IMR-90 (cell line): ENCODE results near the gene SLC35F3. TPM values are rescaled to one million over a fixed set of nuclear protein-coding genes. Genes with fewer than 3 reads are reported as not detected.

Experiments used
- ATAC-seq: fragments of 200-7000 bp; cut with Tn5 transposase; 2 replicates; pipeline ENCODE4 v1.9.1; 2020; ENCODE audit warnings: low read depth, mild to moderate bottlenecking, moderate library complexity
- BruUV-seq: library from RNA; stranded (reverse); fragments of 400-500 nt; replicated peaks from 2 replicates; lab custom pipeline; 2021; lab: Mats Ljungman, UMichigan
- CTCF ChIA-PET: fragments of 300-600 bp; formaldehyde crosslinking; extraction: SDS; loops from one replicate; lab custom pipeline; 2021; ENCODE audit warnings: antibody characterized with exemption; lab: Yijun Ruan, JAX
- POLR2A ChIA-PET: fragments of 300-600 bp; sonication (Branson Sonifier 250); formaldehyde crosslinking; loops from one replicate; lab custom pipeline; 2022; ENCODE audit warnings: antibody characterized with exemption; ENCODE audit not compliant: unreplicated experiment; lab: Charles Lee
- DNase-seq: peaks from one replicate; pipeline ENCODE4 v3.0.0; 2013
- H2AFZ ChIP-seq: replicated peaks from 2 replicates; pipeline ENCODE3; 2013; ENCODE audit warnings: low read length, mild to moderate bottlenecking; ENCODE audit not compliant: poor library complexity
- H2AK5ac ChIP-seq: 2 replicates; pipeline ENCODE4 v1.6.1; 2013; ENCODE audit warnings: low read depth, low read length, inconsistent platforms
- H2AK9ac ChIP-seq: replicated peaks from 2 replicates; pipeline ENCODE3; 2013; ENCODE audit warnings: mild to moderate bottlenecking, low read depth, low read length, moderate library complexity; ENCODE audit not compliant: poor library complexity
- H2BK120ac ChIP-seq: 2 replicates; pipeline ENCODE4 v1.6.1; 2013; ENCODE audit warnings: low read depth, low read length, inconsistent platforms
- H2BK15ac ChIP-seq: 3 replicates; pipeline ENCODE4 v1.6.1; 2013; ENCODE audit warnings: low read depth, low read length, inconsistent platforms
- H2BK20ac ChIP-seq: 2 replicates; pipeline ENCODE4 v1.6.1; 2013; ENCODE audit warnings: low read depth, mild to moderate bottlenecking, inconsistent platforms, low read length, moderate library complexity
- H2BK5ac ChIP-seq: 2 replicates; pipeline ENCODE4 v1.6.1; 2013; ENCODE audit warnings: mild to moderate bottlenecking, low read depth, low read length, inconsistent platforms; ENCODE audit not compliant: poor library complexity, severe bottlenecking
- H3K14ac ChIP-seq: replicated peaks from 2 replicates; pipeline ENCODE4 v1.6.1; 2013; ENCODE audit warnings: low read depth, low read length, inconsistent platforms
- H3K18ac ChIP-seq: 2 replicates; pipeline ENCODE4 v1.6.1; 2013; ENCODE audit warnings: low read depth, low read length, control low read depth
- H3K23ac ChIP-seq: 2 replicates; pipeline ENCODE4 v1.6.1; 2013; ENCODE audit warnings: low read depth, low read length, inconsistent platforms
- H3K27ac ChIP-seq: 2 replicates; pipeline ENCODE4 v1.5.1; 2013; ENCODE audit warnings: mild to moderate bottlenecking, control low read depth, low read length; ENCODE audit not compliant: insufficient read depth
- H3K27me3 ChIP-seq: 2 replicates; pipeline ENCODE4 v1.6.1; 2013; ENCODE audit warnings: low read length; ENCODE audit not compliant: control insufficient read depth, insufficient read depth
- H3K36me3 ChIP-seq: 2 replicates; pipeline ENCODE4 v1.6.1; 2013; ENCODE audit warnings: low read length, mixed read lengths; ENCODE audit not compliant: control insufficient read depth, insufficient read depth
- H3K4ac ChIP-seq: 2 replicates; pipeline ENCODE4 v1.6.1; 2013; ENCODE audit warnings: low read depth, low read length, inconsistent platforms
- H3K4me1 ChIP-seq: 2 replicates; pipeline ENCODE4 v1.6.1; 2013; ENCODE audit warnings: low read length, mixed read lengths; ENCODE audit not compliant: control insufficient read depth, insufficient read depth
- H3K4me2 ChIP-seq: 2 replicates; pipeline ENCODE4 v1.6.1; 2013; ENCODE audit warnings: low read depth, mild to moderate bottlenecking, control low read depth, low read length, moderate library complexity
- H3K4me3 ChIP-seq: 2 replicates; pipeline ENCODE4 v1.5.1; 2013; ENCODE audit warnings: low read depth, mild to moderate bottlenecking, control low read depth, low read length, moderate library complexity; ENCODE audit not compliant: insufficient read depth
- H3K56ac ChIP-seq: 2 replicates; pipeline ENCODE4 v1.6.1; 2013; ENCODE audit warnings: low read length, inconsistent platforms; ENCODE audit not compliant: insufficient read depth; ENCODE audit errors: extremely low read depth
- H3K79me1 ChIP-seq, 2 experiments: 2 replicates each; pipeline ENCODE4 v1.6.1; 2013; ENCODE audit warnings: low read length in 2 of 2, inconsistent platforms in 1 of 2, low read depth in 1 of 2
- H3K9ac ChIP-seq: 2 replicates; pipeline ENCODE4 v1.6.1; 2013; ENCODE audit warnings: low read depth, low read length, control low read depth
- H3K9me1 ChIP-seq: 2 replicates; pipeline ENCODE4 v1.6.1; 2013; ENCODE audit warnings: low read length, inconsistent platforms; ENCODE audit not compliant: insufficient read depth
- H3K9me3 ChIP-seq: 2 replicates; pipeline ENCODE4 v1.6.1; 2013; ENCODE audit warnings: low read length; ENCODE audit not compliant: control insufficient read depth, insufficient read depth
- H4K20me1 ChIP-seq: 2 replicates; pipeline ENCODE4 v1.6.1; 2013; ENCODE audit warnings: low read length, inconsistent platforms; ENCODE audit not compliant: insufficient read depth
- H4K5ac ChIP-seq: 2 replicates; pipeline ENCODE4 v1.6.1; 2013; ENCODE audit warnings: mild to moderate bottlenecking, low read depth, low read length, control low read depth
- H4K8ac ChIP-seq, 2 experiments: 2 replicates each; pipeline ENCODE4 v1.6.1; 2013; ENCODE audit warnings: low read depth in 2 of 2, low read length in 2 of 2, control low read depth in 1 of 2, inconsistent platforms in 1 of 2
- H4K91ac ChIP-seq: 2 replicates; pipeline ENCODE4 v1.6.1; 2013; ENCODE audit warnings: low read depth, low read length, inconsistent platforms; ENCODE audit not compliant: insufficient read depth
- SMC3 ChIP-seq: fragments of 150-350 bp; IDR thresholded peaks from 2 replicates; pipeline ENCODE4 v1.6.1; 2016; ENCODE audit warnings: low read depth, mild to moderate bottlenecking, antibody characterized with exemption, low read length, moderate library complexity
- WGBS, 2 experiments: methylation state at CpG; one replicate each; pipeline versions ENCODE4 v1.1.5 to v1.1.7; 2013; ENCODE audit warnings: missing lambda C conversion rate in 2 of 2; ENCODE audit not compliant: insufficient read length in 1 of 2; ENCODE audit errors: extremely low coverage in 2 of 2; 5-methylcytosine and 5-hydroxymethylcytosine counted together
- dilution Hi-C: fragments of 300-500 bp; cut with HindIII; formaldehyde crosslinking; loops from one replicate; pipeline ENCODE4 v1.14.3; 2018; ENCODE audit warnings: low sequenced_read_pairs; ENCODE audit not compliant: unreplicated experiment
- in situ Hi-C: fragments of 300-500 bp; cut with MboI; formaldehyde crosslinking; loops from 3 replicates; pipeline ENCODE4 v1.14.3; 2019; ENCODE audit warnings: low sequenced_read_pairs, inconsistent platforms, mixed read lengths
- intact Hi-C: fragments of 100-400 bp; cut with micrococcal nuclease; formaldehyde crosslinking; loops from 2 replicates; pipeline ENCODE4 v1.10.0; 2022
- polyA plus RNA-seq, 3 experiments: library from polyadenylated mRNA; depleted of rRNA; stranded (reverse); fragments of >200 nt; gene quantifications; 2 replicates each; pipeline ENCODE4 v1.2.3, GENCODE V29; 2012; ENCODE audit warnings: low replicate concordance in 1 of 3
- total RNA-seq: library from RNA; depleted of rRNA; stranded (reverse); fragments of >200 nt; gene quantifications from 2 replicates; pipeline ENCODE4 v1.2.3, GENCODE V29; 2012

The SLC35F3 gene
- total and polyA plus RNA-seq, 2 of the 4 experiments (the other 2 are of a cell fraction), result under 0.01 to 0.17 TPM

- no peak overlapping the region for H2BK15ac ChIP-seq
- no peaks in the 10 kb centered on the region for H3K79me1 ChIP-seq
- no peak overlapping the region for H2AK5ac ChIP-seq
- no peak overlapping the region for H2BK120ac ChIP-seq
- H3K4me1 ChIP-seq, result no peaks in the 10 kb centered on the region
- ATAC-seq (no peak), DNase-seq (no peak)
- POLR2A ChIA-PET, result no interaction called here
- H4K8ac ChIP-seq, result no peak overlapping the region
- H4K20me1 ChIP-seq, result no peaks in the 10 kb centered on the region
- no peak overlapping the region for H3K14ac ChIP-seq
- CTCF ChIA-PET, result no interaction called here
- no peaks in the 10 kb centered on the region for H3K36me3 ChIP-seq
- intact Hi-C loops (no loop called here), in situ Hi-C loops (no loop called here), dilution Hi-C loops (no loop called here)
- H3K4me3 ChIP-seq, result no peak overlapping the region
- H3K18ac ChIP-seq, result no peak overlapping the region
- no TSS peak for BruUV-seq
- H2BK5ac ChIP-seq, result no peak overlapping the region
- no peaks in the 10 kb centered on the region for H3K9me3 ChIP-seq
- no peak overlapping the region for H4K91ac ChIP-seq
- no peak overlapping the region for H3K23ac ChIP-seq
- H2AFZ ChIP-seq, result no peak overlapping the region
- H3K9me1 ChIP-seq, result no peaks in the 10 kb centered on the region
- no peak overlapping the region for H2BK20ac ChIP-seq
- no peak overlapping the region for H3K4me2 ChIP-seq
- H3K27ac ChIP-seq, result no peak overlapping the region
- H4K5ac ChIP-seq, result no peak overlapping the region
- no peak for TF ChIP-seq SMC3
- WGBS, 2 experiments, result no CpG with 5 or more reads among the region's 3 CpGs
- no peak overlapping the region for H3K56ac ChIP-seq
- H3K27me3 ChIP-seq, result no peaks in the 10 kb centered on the region
- H2AK9ac ChIP-seq, result no peak overlapping the region
- H3K4ac ChIP-seq, result no peak overlapping the region
- no peak overlapping the region for H3K9ac ChIP-seq
Measured at GRCh38 chr1:234188454-234188792, 283.9 kb downstream of the SLC35F3 start.
